Measurements from ENCODE around the gene MDN1.

The MDN1 gene

DNA sequence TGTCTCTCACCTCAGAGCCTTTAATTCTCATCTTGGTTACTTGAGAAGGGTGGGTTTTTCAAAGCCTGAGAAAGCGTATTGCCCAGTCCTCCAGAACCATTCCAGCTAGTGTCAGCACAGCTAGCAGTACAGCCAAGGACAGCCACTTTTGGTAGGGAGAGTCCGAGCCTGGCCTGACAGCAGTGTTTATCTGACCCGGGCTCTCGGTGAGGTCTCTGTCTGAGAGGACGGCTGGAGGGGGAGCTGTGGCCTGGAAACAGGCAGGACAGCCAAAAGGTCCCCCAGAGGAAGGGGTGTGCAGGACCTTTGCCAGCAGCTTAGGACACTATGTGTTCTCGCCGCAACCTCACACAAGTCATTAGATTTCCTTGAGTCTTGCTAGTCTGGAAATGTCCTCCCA, 219.9 kb downstream of the MDN1 start:
- no peak for DNase-seq (ENCODE audit: low spot score)

DNA sequence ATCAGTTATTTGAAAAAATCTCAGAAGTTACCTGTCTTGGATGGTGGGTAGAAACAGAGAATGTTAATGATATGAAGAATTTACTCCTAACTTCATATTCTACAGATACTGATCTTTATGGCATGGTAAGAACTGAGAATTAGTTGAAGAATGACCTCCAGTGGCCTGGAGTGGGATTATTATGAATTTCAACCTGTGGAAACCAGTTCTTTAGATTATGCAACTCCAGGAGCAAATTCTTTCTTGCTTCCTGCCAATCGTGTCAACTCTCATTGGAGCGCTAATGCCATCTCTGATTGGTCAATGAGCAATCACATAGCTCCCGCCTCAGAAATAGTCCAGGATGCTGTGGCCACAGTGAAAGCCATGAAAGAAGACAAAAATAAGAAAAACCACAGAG, 221.6 kb downstream of the MDN1 start:
- DNase-seq (ENCODE audit: low spot score), result peak; percentile 7

DNA sequence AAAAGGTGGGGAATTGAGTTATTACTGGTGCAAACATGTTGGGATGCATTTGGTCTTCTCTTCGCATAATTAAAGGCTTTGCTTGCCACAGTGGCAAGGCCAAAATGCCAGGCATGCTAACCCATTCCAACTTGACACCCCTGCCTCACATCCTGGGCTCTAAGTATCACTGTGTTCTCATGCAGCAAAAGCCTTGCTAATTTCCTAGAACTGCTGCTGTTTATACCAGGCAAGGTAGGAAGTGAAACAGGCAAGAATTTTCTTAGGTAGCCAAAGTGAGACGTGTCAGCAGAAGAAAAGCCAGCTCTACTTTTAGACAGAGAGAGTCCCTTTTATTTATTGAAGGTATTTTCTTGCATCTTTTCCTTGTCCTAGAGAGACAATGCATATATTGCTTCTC, 222.2 kb downstream of the MDN1 start:
- DNase-seq (ENCODE audit: low spot score), result no peak

GRCh38 chr6:89596484-89596883, 223.1 kb downstream of the MDN1 start:
- DNase-seq (ENCODE audit: low spot score), result no peak

GRCh38 chr6:89596056-89596455, 223.5 kb downstream of the MDN1 start:
- DNase-seq (ENCODE audit: low spot score), result no peak

All from globus pallidus (tissue), 1 donor.